HCT116 (cell line): ENCODE results near the gene LRRN4CL. TPM values are rescaled to one million over a fixed set of nuclear protein-coding genes. Genes with fewer than 3 reads are reported as not detected.
A peak's percentile ranks its signal among the peaks of the same experiment; 100 is the strongest.

Experiments used
- ATAC-seq: fragments of 200-7000 bp; cut with Tn5 transposase; 2 replicates; pipeline ENCODE4 v1.9.1; 2020; ENCODE audit warnings: mild to moderate bottlenecking, moderate library complexity
- BruUV-seq: library from RNA; stranded (reverse); fragments of 400-500 nt; replicated peaks from 2 replicates; lab custom pipeline; 2021; lab: Mats Ljungman, UMichigan
- CTCF ChIA-PET: fragments of 300-600 bp; sonication (Branson Sonifier 250); formaldehyde crosslinking; loops from one replicate; lab custom pipeline; 2021; ENCODE audit warnings: antibody characterized with exemption; lab: Charles Lee
- POLR2A ChIA-PET: fragments of 300-600, 350-600 bp; sonication (Branson Sonifier 250); formaldehyde crosslinking; loops from one replicate; lab custom pipeline; 2021; ENCODE audit warnings: antibody characterized with exemption; lab: Charles Lee
- RAD21 ChIA-PET, 2 experiments: fragments of 300-600 bp; sonication (Branson Sonifier 250); formaldehyde crosslinking; loops; one replicate each; lab custom pipeline; 2023; ENCODE audit warnings: low total read pairs in 2 of 2; ENCODE audit not compliant: uncharacterized antibody in 2 of 2, unreplicated experiment in 2 of 2, low non-redundant PET in 1 of 2; lab: Charles Lee
- DNase-seq: peaks from one replicate; pipeline ENCODE4 v3.0.0-alpha.2; 2010; ENCODE audit warnings: low read depth, low spot score
- H2AFZ ChIP-seq: fragments of 200-600 bp; shearing (Covaris generic), sonication (generic); 2 replicates; pipeline ENCODE4 v1.6.1; 2017; ENCODE audit warnings: low read depth, mixed run types, mixed read lengths, antibody characterized with exemption, low read length; ENCODE audit not compliant: poor library complexity, severe bottlenecking
- H3K27ac ChIP-seq: 2 replicates; pipeline ENCODE4 v1.5.1; 2012; ENCODE audit warnings: low read depth, low read length
- H3K27me3 ChIP-seq: fragments of 200-600 bp; sonication (generic); 2 replicates; pipeline ENCODE4 v1.6.1; 2016; ENCODE audit warnings: mixed run types, low read length, mixed read lengths; ENCODE audit not compliant: insufficient read depth
- H3K36me3 ChIP-seq, 2 experiments: fragments of 200-500 bp in 1 of 2; fragments of 200-600 bp in 1 of 2; sonication (Bioruptor generic) in 1 of 2; sonication (generic) in 1 of 2; 2 replicates each; pipeline versions ENCODE4 v1.5.1 to v1.6.1; 2014 to 2016; ENCODE audit warnings: low read length in 2 of 2, inconsistent platforms in 1 of 2, mixed read lengths in 1 of 2, mixed run types in 1 of 2; ENCODE audit not compliant: insufficient read depth in 2 of 2, control insufficient read depth in 1 of 2
- H3K4me1 ChIP-seq, 2 experiments: fragments of 200-600 bp in 1 of 2; sonication (generic) in 1 of 2; 2 replicates each; pipeline versions ENCODE4 v1.5.1 to v1.6.1; 2012 to 2017; ENCODE audit warnings: low read length in 2 of 2, inconsistent platforms in 1 of 2, mild to moderate bottlenecking in 1 of 2, mixed read lengths in 1 of 2, mixed run types in 1 of 2, moderate library complexity in 1 of 2; ENCODE audit not compliant: insufficient read depth in 2 of 2, control insufficient read depth in 1 of 2
- H3K4me2 ChIP-seq: fragments of 200-600 bp; sonication (generic); 2 replicates; pipeline ENCODE4 v1.6.1; 2017; ENCODE audit warnings: mixed run types, low read length, mixed read lengths
- H3K4me3 ChIP-seq, 2 experiments: fragments of 200-600 bp in 1 of 2; sonication (generic) in 1 of 2; replicated peaks in 1 of 2; 2 replicates each; pipeline ENCODE4 v1.5.1; 2011 to 2016; ENCODE audit warnings: low read length in 2 of 2, control low read depth in 1 of 2, low read depth in 1 of 2, mild to moderate bottlenecking in 1 of 2, mixed read lengths in 1 of 2, mixed run types in 1 of 2
- H3K79me2 ChIP-seq: fragments of 200-600 bp; sonication (generic); 2 replicates; pipeline ENCODE4 v1.6.1; 2017; ENCODE audit warnings: mild to moderate bottlenecking, mixed run types, low read length, moderate library complexity, mixed read lengths; ENCODE audit not compliant: insufficient read depth
- H3K9ac ChIP-seq: fragments of 200-600 bp; sonication (generic); 2 replicates; pipeline ENCODE4 v1.6.1; 2016; ENCODE audit warnings: low read length, mixed read lengths
- H3K9me2 ChIP-seq: fragments of 200-600 bp; sonication (generic), shearing (Covaris generic); 2 replicates; pipeline ENCODE4 v1.6.1; 2017; ENCODE audit warnings: mixed run types, mild to moderate bottlenecking, moderate library complexity; ENCODE audit not compliant: insufficient read depth
- H3K9me3 ChIP-seq, 2 experiments: fragments of 200-500 bp in 1 of 2; fragments of 200-600 bp in 1 of 2; sonication (Bioruptor generic) in 1 of 2; sonication (generic) in 1 of 2; 2 replicates each; pipeline ENCODE4 v1.6.1; 2014 to 2017; ENCODE audit warnings: low read length in 2 of 2, mixed read lengths in 2 of 2, inconsistent platforms in 1 of 2, low read depth in 1 of 2, mild to moderate bottlenecking in 1 of 2, mixed run types in 1 of 2, moderate library complexity in 1 of 2; ENCODE audit not compliant: control insufficient read depth in 1 of 2, insufficient read depth in 1 of 2
- H4K20me1 ChIP-seq: fragments of 200-600 bp; sonication (generic), shearing (Covaris generic); 2 replicates; pipeline ENCODE4 v1.6.1; 2017; ENCODE audit warnings: mixed run types, mild to moderate bottlenecking, moderate library complexity; ENCODE audit not compliant: insufficient read depth
- ATF3 ChIP-seq: IDR thresholded peaks from 2 replicates; pipeline ENCODE4 v1.6.1; 2012
- EGR1 ChIP-seq: IDR thresholded peaks from 2 replicates; pipeline ENCODE4 v1.6.1; 2012; ENCODE audit warnings: low read depth
- JUND ChIP-seq: IDR thresholded peaks from 2 replicates; pipeline ENCODE4 v1.6.1; 2012
- POLR2A ChIP-seq: IDR thresholded peaks from 2 replicates; pipeline ENCODE4 v1.7.0; 2011; ENCODE audit warnings: borderline replicate concordance; ENCODE audit not compliant: insufficient read depth, insufficient read length; ENCODE audit errors: extremely low read depth
- RAD21 ChIP-seq: IDR thresholded peaks from 2 replicates; pipeline ENCODE4 v1.6.1; 2012; ENCODE audit warnings: low read depth, mild to moderate bottlenecking
- YY1 ChIP-seq: IDR thresholded peaks from 2 replicates; pipeline ENCODE4 v1.6.1; 2011; ENCODE audit warnings: low read length, low read depth, moderate library complexity, mild to moderate bottlenecking; ENCODE audit not compliant: insufficient replicate concordance; ENCODE audit errors: extremely low read depth
- intact Hi-C: fragments of 100-400 bp; cut with micrococcal nuclease; formaldehyde crosslinking; loops from 2 replicates; pipeline ENCODE4 v1.10.0; 2022
- total RNA-seq: library from RNA; stranded (reverse); gene quantifications from one replicate; pipeline ENCODE4 v1.2.1, GENCODE V29; 2021; ENCODE audit not compliant: unreplicated experiment

LRRN4CL gene
- total RNA-seq, 1 experiment from 2014 or later, result 0.71 TPM

DNA sequence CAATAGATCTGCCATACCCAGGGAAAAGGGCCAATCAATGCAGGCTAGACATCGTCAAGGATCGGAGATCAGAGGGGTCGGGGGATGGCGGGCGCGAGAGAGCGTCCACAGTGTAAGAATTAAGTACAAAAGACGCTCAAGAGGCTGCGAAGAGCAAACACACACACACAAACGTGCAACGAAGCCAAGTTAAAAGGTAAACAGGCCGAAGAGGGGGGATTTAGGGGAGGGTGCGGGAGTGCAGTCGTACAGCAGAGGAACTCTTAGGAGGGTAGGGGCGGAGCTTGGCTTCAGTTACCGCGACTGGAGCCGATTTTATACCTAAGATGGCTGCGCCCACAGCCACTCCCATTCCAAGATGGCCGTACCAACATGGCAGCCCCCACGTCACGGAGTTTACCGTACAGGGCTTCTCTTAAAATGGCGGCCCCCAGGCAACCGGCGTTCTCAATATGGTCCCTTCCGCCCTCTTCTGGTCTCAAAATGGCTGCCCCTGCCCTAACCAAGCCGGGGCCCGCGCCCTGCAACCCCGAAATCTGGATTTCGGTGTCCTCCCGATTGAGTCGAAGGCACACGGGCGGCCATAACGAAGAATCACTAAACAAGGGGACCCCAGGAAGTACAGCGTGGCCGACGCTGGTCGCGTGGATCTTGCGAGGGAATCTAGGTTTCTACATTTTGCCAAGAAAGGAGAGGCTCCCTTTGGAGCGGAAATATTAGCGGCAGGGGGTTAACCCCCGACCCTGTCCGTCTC is 20.1 kb upstream of the LRRN4CL start:
- CTCF ChIA-PET, result no interaction called here
- H3K27ac ChIP-seq, result no peak overlapping the region
- no peak for TF ChIP-seq POLR2A
- TF ChIP-seq YY1, result peak; percentile 75
- TF ChIP-seq, all 23 proteins: peak for 1
- no peaks in the 10 kb centered on the region for H3K9me2 ChIP-seq
- H3K4me2 ChIP-seq, result no peak overlapping the region
- no peak overlapping the region for H2AFZ ChIP-seq
- BruUV-seq, result no TSS peak
- ChIA-PET POLR2A (interaction anchor here (0.9 kb wide), 1 partner anchor 41 kb away, joined by 3 read pairs; no protein-coding TSS in a partner anchor), RAD21 (no interaction called here)
- H3K9me3 ChIP-seq, result no peaks in the 10 kb centered on the region
- no peak overlapping the region for H3K4me3 ChIP-seq
- intact Hi-C loops, result no loop called here
- H4K20me1 ChIP-seq, result no peaks in the 10 kb centered on the region
- H3K9ac ChIP-seq, result no peak overlapping the region
- no peak for ATAC-seq
- H3K36me3 ChIP-seq, result peaks cover 24 to 44% of the 10 kb centered on the region in 2 experiments
- peaks cover 24% of the 10 kb centered on the region for H3K79me2 ChIP-seq
- H3K27me3 ChIP-seq, result no peaks in the 10 kb centered on the region
- DNase-seq, result no peak
- peaks cover 5 to 20% of the 10 kb centered on the region in 2 experiments for H3K4me1 ChIP-seq

DNA sequence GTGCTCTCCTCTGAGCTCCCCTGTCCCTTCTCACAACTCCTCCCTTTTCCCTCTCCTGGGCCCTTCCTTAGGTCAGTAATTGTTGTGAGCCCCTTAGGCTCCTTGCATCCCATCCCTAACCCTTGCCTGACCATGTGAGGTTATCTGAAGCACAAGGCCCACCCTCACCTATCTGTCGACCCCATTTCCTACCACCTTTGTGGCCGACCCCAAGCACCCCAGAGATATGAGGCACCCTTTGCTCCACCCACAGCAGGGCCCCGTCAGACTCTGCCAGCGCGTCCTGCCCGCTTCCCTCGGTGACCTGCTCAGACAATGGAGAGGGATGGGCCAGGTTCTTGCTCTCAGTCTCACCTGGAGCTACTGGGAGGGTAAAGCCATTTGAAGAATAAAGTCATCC is 19.5 kb upstream of the LRRN4CL start:
- H3K4me3 ChIP-seq, result no peak overlapping the region
- H3K9ac ChIP-seq, result no peak overlapping the region
- no peak overlapping the region for H3K27ac ChIP-seq
- peaks cover 5 to 20% of the 10 kb centered on the region in 2 experiments for H3K4me1 ChIP-seq
- no peak for ATAC-seq
- H4K20me1 ChIP-seq, result no peaks in the 10 kb centered on the region
- intact Hi-C loops, result no loop called here
- H3K9me2 ChIP-seq, result no peaks in the 10 kb centered on the region
- no peak overlapping the region for H3K4me2 ChIP-seq
- BruUV-seq, result no TSS peak
- CTCF ChIA-PET, result no interaction called here
- POLR2A ChIA-PET, result interaction anchor here (0.9 kb wide), 1 partner anchor 40 kb away, joined by 3 read pairs; no protein-coding TSS in a partner anchor
- no peaks in the 10 kb centered on the region for H3K27me3 ChIP-seq
- H3K79me2 ChIP-seq, result peaks cover 20% of the 10 kb centered on the region
- no peaks in the 10 kb centered on the region for H3K9me3 ChIP-seq
- RAD21 ChIA-PET, result no interaction called here
- peaks cover 18 to 40% of the 10 kb centered on the region in 2 experiments for H3K36me3 ChIP-seq
- DNase-seq, result no peak
- no peak overlapping the region for H2AFZ ChIP-seq
- no peak for TF ChIP-seq RAD21
- TF ChIP-seq EGR1, result no peak
- TF ChIP-seq JUND, result no peak
- TF ChIP-seq ATF3, result no peak
- TF ChIP-seq, all 23 proteins: peak for 0
